Transverse colon (tissue), 4 donors: ENCODE results near the gene APOD. TPM values are rescaled to one million over a fixed set of nuclear protein-coding genes. Genes with fewer than 3 reads are reported as not detected.

ENCODE experiments used
- DNase-seq: peaks from one replicate; pipeline ENCODE4 v3.0.0-alpha.2; 2019
- H3K27ac ChIP-seq, 4 donors: fragments of 200-600 bp; sonication (generic); 2 replicates each; pipeline ENCODE4 v1.5.1; 2016 to 2018; ENCODE audit warnings: inconsistent platforms in 4 of 4
- H3K27me3 ChIP-seq: fragments of 200-600 bp; sonication (generic); 2 replicates; pipeline ENCODE4 v1.5.1; 2017; ENCODE audit warnings: inconsistent platforms
- H3K36me3 ChIP-seq, 4 donors: fragments of 200-600 bp; sonication (generic); 2 replicates each; pipeline ENCODE4 v1.5.1; 2017 to 2019; ENCODE audit warnings: inconsistent platforms in 4 of 4
- H3K4me1 ChIP-seq, 4 donors: fragments of 200-600 bp; sonication (generic); 2 replicates each; pipeline ENCODE4 v1.5.1; 2017 to 2020; ENCODE audit warnings: inconsistent platforms in 4 of 4
- H3K4me3 ChIP-seq, 4 donors: fragments of 200-600 bp; sonication (generic); 1 replicate in 1 of 4; 2 replicates in 3 of 4; pipeline versions ENCODE4 v1.5.1 to v1.6.1; 2017 to 2019; ENCODE audit warnings: inconsistent platforms in 4 of 4
- H3K9me3 ChIP-seq, 2 donors: fragments of 200-600 bp; sonication (generic); 2 replicates each; pipeline ENCODE4 v1.5.1; 2017 to 2019; ENCODE audit warnings: inconsistent platforms in 2 of 2
- CTCF ChIP-seq, 5 experiments: fragments of 200-600 bp in 3 of 5; fragments of 450-650 bp in 2 of 5; sonication (generic) in 3 of 5; IDR thresholded peaks; 1 replicate in 2 of 5; 2 replicates in 3 of 5; pipeline ENCODE4 v1.5.1; 2016 to 2017; ENCODE audit warnings: antibody characterized with exemption in 5 of 5, inconsistent platforms in 3 of 5, mild to moderate bottlenecking in 2 of 5, moderate library complexity in 1 of 5
- EP300 ChIP-seq: sonication (generic); formaldehyde crosslinking; IDR thresholded peaks from one replicate; pipeline ENCODE4 v1.6.1; 2017; ENCODE audit warnings: antibody characterized with exemption, low read depth
- POLR2A ChIP-seq: fragments of 450-650 bp; IDR thresholded peaks from one replicate; pipeline ENCODE4 v1.6.1; 2016; ENCODE audit warnings: antibody characterized with exemption, mild to moderate bottlenecking, moderate library complexity
- POLR2AphosphoS5 ChIP-seq, 3 donors: sonication (generic); formaldehyde crosslinking; IDR thresholded peaks; one replicate each; pipeline ENCODE4 v1.6.1; 2016; ENCODE audit warnings: antibody characterized with exemption in 3 of 3
- WGBS, 2 donors: methylation state at CpG; one replicate each; pipeline ENCODE4 v1.1.5; 2018; ENCODE audit warnings: low coverage in 1 of 2; 5-methylcytosine and 5-hydroxymethylcytosine counted together
- in situ Hi-C, 4 donors: fragments of 200-750 bp; cut with MboI; loops; one replicate each; pipeline versions ENCODE4 v1.15.0 to v1.15.1; 2017; ENCODE audit warnings: low sequenced_read_pairs in 3 of 4, low pct_ligation_motif_present in 1 of 4, low pct_unique_long_range_greater_than_20kb in 1 of 4
- intact Hi-C: fragments of 100-400 bp; cut with DNase I; formaldehyde crosslinking; loops from one replicate; pipeline ENCODE4 v1.15.1; 2023; ENCODE audit warnings: low total_unique reads
- total RNA-seq, 4 donors: library from RNA; depleted of rRNA; stranded (reverse); fragments of >200 nt; gene quantifications; one replicate each; pipeline ENCODE4 v1.1.0, GENCODE V29; 2016

APOD gene
- total RNA-seq, 4 donors from 2014 or later, result 3.4 to 118 (median 46.1) TPM

- H3K9me3 ChIP-seq, result no peaks in the 10 kb centered on the region
- peak overlapping the region in 1 of 4 donors; percentile 73 for H3K4me3 ChIP-seq
- intact Hi-C loops (loop anchor here (5.0 to 10.0 kb wide), 2 partner anchors 98 to 855 kb away; partner anchors contain the start of genes ACAP2 and FAM43A), in situ Hi-C loops (loop anchor here in 3 of 4 donors (25.0 kb wide), 2 partner anchors 853 to 878 kb away; partner anchors contain the start of genes FAM43A (in 2 of the 3) and LSG1 (in 1 of the 3))
- 67 to 75% methylated on average over 5 to 8 of the region's 8 CpGs for WGBS, 2 donors
- H3K36me3 ChIP-seq, result no peaks in the 10 kb centered on the region
- DNase-seq, result no peak
- TF ChIP-seq CTCF (IDR thresholded peaks at IDR 0.05) (no peak), POLR2A (no peak), POLR2AphosphoS5 (IDR thresholded peaks at IDR 0.05) (no peak), EP300 (no peak)
- peaks cover 4 to 54% (median 30%) of the 10 kb centered on the region in 4 donors for H3K4me1 ChIP-seq
- H3K27ac ChIP-seq, result no peak overlapping the region
- H3K27me3 ChIP-seq, result no peaks in the 10 kb centered on the region
Observed at GRCh38 chr3:195540027-195540426, 43.7 kb downstream of the APOD start.

- TF ChIP-seq POLR2AphosphoS5 (IDR thresholded peaks at IDR 0.05) (no peak), POLR2A (no peak), EP300 (no peak), CTCF (IDR thresholded peaks at IDR 0.05) (no peak)
- no peak overlapping the region for H3K4me3 ChIP-seq
- 63 to 82% methylated on average over 1 to 5 of the region's 5 CpGs for WGBS, 2 donors
Observed at GRCh38 chr3:195539479-195539878, 44.3 kb downstream of the APOD start.

DNA sequence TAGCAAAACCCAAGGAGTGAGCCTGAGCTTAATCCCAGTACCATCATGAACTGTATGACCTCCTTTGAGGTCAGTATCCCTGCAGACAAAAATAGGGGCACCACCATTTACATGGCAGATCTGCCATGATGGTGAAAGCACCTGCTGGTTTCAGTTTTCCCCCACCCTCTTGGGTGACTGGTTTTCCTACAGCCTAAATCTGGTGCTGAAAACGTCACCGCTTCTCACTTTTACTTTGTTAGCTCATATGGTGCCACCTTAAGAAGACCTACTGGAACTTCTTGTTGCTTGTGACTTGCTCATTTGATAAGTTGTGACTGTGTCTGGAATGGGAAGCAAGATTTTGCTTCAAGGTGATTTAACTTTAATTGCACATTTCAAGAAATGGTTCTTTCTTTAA, 45.7 kb downstream of the APOD start:
- 50 to 73% methylated on average over 2 of the region's 2 CpGs for WGBS, 2 donors
- no peaks in the 10 kb centered on the region for H3K9me3 ChIP-seq
- H3K4me3 ChIP-seq, result no peak overlapping the region
- no peak for TF ChIP-seq POLR2A
- no peak for TF ChIP-seq CTCF (IDR thresholded peaks at IDR 0.05)
- no peak for TF ChIP-seq EP300
- no peak for TF ChIP-seq POLR2AphosphoS5 (IDR thresholded peaks at IDR 0.05)
- no peak overlapping the region for H3K27ac ChIP-seq
- H3K27me3 ChIP-seq, result no peaks in the 10 kb centered on the region
- intact Hi-C loops, result no loop called here
- in situ Hi-C loops, result loop anchor here in 3 of 4 donors (25.0 kb wide), 2 partner anchors 851 to 876 kb away; partner anchors contain the start of genes FAM43A (in 2 of the 3) and LSG1 (in 1 of the 3)
- H3K36me3 ChIP-seq, result no peaks in the 10 kb centered on the region
- H3K4me1 ChIP-seq, result peaks cover 4 to 54% (median 26%) of the 10 kb centered on the region in 4 donors
- peak; percentile 51 for DNase-seq

More at GRCh38 chr3:195539479-195539878, 44.3 kb downstream of the APOD start:
- H3K36me3 ChIP-seq, result no peaks in the 10 kb centered on the region
- no peaks in the 10 kb centered on the region for H3K27me3 ChIP-seq
- no peak for DNase-seq
- H3K4me1 ChIP-seq, result peaks cover 4 to 55% (median 30%) of the 10 kb centered on the region in 4 donors
- no peak overlapping the region for H3K27ac ChIP-seq
- intact Hi-C loops, result no loop called here
- in situ Hi-C loops, result loop anchor here in 3 of 4 donors (25.0 kb wide), 2 partner anchors 852 to 877 kb away; partner anchors contain the start of genes FAM43A (in 2 of the 3) and LSG1 (in 1 of the 3)
- H3K9me3 ChIP-seq, result no peaks in the 10 kb centered on the region

DNA sequence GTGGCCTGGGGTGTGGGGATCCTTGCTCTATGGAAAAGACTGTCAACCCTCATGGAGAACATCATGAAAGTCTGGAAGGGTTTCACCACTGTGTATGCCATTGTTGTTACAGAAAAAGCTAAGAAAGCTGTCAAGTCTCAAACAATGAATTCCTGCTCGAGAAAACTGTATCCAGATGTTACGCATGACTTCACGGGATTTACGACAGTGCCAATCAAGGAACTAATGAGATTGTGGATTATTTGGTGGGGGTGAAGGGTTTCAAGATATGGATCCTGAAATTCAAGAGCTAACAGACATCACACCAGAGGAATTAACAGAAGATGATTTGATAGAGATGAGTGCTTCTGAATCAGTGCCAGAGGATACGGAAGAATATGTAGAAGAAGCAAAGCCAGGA, 48.4 kb downstream of the APOD start:
- Histone ChIP-seq H3K4me3 (no peak overlapping the region), H3K27ac (no peak overlapping the region), H3K27me3 (no peaks in the 10 kb centered on the region), H3K9me3 (no peaks in the 10 kb centered on the region), H3K36me3 (no peaks in the 10 kb centered on the region), H3K4me1 (peaks cover 3 to 46% (median 12%) of the 10 kb centered on the region in 4 donors)
- intact Hi-C loops, result no loop called here
- WGBS, 2 donors, result 89 to 90% methylated on average over 5 of the region's 5 CpGs
- no peak for DNase-seq
- in situ Hi-C loops, result loop anchor here in 3 of 4 donors (25.0 kb wide), 2 partner anchors 848 to 873 kb away; partner anchors contain the start of genes FAM43A (in 2 of the 3) and LSG1 (in 1 of the 3)
- TF ChIP-seq CTCF (IDR thresholded peaks at IDR 0.05) (no peak), EP300 (no peak), POLR2A (no peak), POLR2AphosphoS5 (IDR thresholded peaks at IDR 0.05) (no peak)
